ENCODE results near the gene ASPN.
"Not testable (repeated sequence)": the region's sequence is repeated elsewhere in the genome, so short reads cannot be mapped to it uniquely, and the experiment has no call there.

ASPN gene

DNA sequence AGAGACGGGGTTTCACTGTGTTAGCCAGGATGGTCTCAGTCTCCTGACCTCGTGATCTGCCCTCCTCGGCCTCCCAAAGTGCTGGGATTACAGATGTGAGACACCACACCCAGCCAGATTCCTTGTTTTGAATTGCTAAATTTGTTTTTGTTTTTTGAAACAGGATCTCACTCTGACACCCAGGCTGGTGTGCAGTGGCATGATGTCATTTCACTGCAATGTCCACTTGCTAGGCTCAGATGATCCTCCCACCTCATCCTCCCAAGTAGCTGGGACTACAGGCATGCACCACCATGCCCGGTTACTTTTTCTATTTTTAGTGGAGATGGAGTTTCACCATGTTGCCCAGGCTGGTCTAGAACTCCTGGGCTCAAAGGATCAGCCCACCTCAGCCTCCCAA, 71.1 kb downstream of the ASPN start:
- not testable (repeated sequence) for DNase-seq (ENCODE audit: low read depth in 2 of 2)

GRCh38 chr9:92408747-92409478, 73.4 kb downstream of the ASPN start:
- no peak for DNase-seq (ENCODE audit: low read depth in 2 of 2)

- no peak for DNase-seq (ENCODE audit: low read depth in 2 of 2)
Measured at GRCh38 chr9:92407818-92408217, 74.5 kb downstream of the ASPN start.

DNA sequence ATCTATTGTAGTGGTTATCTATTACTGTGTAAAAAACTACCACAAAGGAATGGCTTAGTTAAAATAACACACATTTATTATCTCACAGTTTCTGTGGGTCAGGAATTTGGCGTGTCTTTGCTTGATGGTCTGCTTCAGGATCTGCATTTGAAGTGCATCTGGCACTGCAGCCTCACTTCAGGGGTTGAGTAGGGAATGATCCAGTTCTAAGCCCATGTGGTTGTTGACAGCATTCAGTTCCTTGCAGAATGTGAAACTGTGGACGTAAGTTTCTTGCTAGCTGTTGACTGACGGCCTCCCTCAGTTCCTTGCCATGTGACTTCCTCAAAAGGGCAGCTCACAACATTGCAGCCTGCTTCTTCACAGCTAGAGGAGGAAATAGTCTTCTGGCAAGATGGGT, 75.8 kb downstream of the ASPN start:
- no peak for DNase-seq (ENCODE audit: low read depth in 2 of 2)

Data from stimulated activated CD8-positive, alpha-beta memory T cell treated with anti-CD3 and anti-CD28 coated beads, Interleukin-2, amount 100 ng/mL, for 48 hours (primary cell).